ENCODE results near the gene MRPL43. TPM values are rescaled to one million over a fixed set of nuclear protein-coding genes. Genes with fewer than 3 reads are reported as not detected.

MRPL43 gene
- polyA plus RNA-seq, 2 of the 4 experiments (the other 2 are of a cell fraction) = 76.3 to 83.4 TPM

DNA sequence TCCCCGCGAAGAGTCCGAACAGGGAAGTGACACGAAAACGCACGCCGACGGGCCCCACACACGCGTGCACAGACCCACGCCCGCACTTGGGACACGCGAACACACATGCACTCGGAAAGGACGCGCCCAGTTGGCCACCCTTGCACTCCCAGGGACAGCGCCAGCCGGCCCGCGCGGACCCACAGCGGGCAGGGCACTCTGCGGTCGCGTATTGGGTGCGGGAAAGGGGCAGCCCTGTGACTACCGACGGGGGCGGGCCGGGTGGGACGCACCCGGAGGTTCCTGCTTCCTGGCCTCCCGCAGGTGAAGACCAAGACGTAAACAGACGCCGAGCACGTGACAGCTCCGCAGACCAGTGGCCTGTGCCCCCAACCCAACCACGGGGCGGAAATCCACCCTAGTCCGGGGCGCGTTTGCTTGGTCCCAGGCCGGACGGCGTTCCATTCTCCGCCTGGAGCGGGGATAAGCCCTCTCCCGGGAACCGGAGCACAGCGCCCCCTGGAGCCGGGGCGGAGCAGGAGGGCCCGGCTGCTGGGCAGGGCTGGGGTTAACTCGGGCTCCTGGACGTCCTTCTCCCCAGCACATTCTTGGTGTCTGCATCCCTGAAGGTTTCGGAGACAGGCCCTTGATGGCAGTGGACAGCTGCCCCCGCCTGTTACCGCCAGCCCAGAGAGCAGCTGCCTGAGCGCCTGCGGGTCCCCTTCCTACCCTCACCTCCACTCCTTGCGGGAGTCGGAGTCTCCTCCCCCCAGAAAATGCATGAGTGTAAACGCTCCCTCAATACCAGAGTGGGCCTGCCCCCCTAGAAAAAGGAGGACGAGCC, 10.3 kb upstream of the MRPL43 start (continued):
- TF ChIP-seq, protein P1, sequence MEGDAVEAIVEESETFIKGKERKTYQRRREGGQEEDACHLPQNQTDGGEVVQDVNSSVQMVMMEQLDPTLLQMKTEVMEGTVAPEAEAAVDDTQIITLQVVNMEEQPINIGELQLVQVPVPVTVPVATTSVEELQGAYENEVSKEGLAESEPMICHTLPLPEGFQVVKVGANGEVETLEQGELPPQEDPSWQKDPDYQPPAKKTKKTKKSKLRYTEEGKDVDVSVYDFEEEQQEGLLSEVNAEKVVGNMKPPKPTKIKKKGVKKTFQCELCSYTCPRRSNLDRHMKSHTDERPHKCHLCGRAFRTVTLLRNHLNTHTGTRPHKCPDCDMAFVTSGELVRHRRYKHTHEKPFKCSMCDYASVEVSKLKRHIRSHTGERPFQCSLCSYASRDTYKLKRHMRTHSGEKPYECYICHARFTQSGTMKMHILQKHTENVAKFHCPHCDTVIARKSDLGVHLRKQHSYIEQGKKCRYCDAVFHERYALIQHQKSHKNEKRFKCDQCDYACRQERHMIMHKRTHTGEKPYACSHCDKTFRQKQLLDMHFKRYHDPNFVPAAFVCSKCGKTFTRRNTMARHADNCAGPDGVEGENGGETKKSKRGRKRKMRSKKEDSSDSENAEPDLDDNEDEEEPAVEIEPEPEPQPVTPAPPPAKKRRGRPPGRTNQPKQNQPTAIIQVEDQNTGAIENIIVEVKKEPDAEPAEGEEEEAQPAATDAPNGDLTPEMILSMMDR (IDR thresholded peaks at IDR 0.05) = peak; percentile 94

DNA sequence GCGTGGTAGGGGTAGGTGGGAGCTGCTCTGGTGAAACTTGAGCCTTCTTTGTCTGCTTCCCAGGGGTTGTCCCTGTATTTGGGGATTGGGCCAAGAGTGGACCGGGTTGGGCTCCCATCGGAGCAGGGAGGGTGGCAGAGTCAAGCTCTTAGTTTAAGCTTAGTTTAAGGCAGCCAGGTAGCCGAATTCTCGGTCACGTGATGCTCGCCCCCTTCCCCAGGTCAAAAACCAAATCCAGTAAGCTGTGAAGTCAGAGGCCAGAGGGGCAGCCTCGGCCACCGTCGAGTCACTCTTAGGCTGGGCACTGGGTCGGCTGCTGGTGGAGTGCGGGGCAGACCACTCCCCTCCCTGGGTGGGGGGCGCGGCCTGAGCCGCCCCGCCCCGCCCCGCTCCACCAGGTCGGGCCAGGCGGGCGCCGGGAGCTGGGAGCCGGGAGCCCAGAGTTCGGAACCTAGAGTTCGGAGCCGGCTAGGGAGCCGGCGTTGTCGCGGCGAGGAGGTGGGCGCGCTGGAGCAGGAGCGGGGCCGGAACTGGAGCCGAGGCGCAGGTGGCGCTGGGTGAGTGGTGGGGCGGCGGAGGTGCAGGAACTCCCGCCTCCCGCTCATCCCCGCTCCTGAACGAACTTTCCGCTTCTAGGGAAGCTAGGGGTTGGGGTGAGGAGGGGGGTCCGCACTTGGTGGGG, 9.5 kb upstream of the MRPL43 start:
- Histone ChIP-seq H3K4me2 (peak overlapping the region; percentile 89), H3K9me3 (no peaks in the 10 kb centered on the region), H3K4me3 (peak overlapping the region; percentile 92), H3K4me1 (peaks cover 27% of the 10 kb centered on the region), H3K27ac (peak overlapping the region; percentile 98)
- DNase-seq (ENCODE audit: low read depth in 1 of 2, low spot score in 1 of 2) (peak; percentile 40 to 57), ATAC-seq (peak; percentile 14 to 58), FAIRE-seq (no peak)
- WGBS (ENCODE audit: missing lambda C conversion rate) = 15% methylated on average over 25 of the region's 46 CpGs
- TF ChIP-seq, protein P2, sequence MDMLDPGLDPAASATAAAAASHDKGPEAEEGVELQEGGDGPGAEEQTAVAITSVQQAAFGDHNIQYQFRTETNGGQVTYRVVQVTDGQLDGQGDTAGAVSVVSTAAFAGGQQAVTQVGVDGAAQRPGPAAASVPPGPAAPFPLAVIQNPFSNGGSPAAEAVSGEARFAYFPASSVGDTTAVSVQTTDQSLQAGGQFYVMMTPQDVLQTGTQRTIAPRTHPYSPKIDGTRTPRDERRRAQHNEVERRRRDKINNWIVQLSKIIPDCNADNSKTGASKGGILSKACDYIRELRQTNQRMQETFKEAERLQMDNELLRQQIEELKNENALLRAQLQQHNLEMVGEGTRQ (IDR thresholded peaks at IDR 0.05) = peak; percentile 75; the same call in 1 of the 2 replicates
- TF ChIP-seq POLR2AphosphoS2 (conservative IDR thresholded peaks at IDR 0.05; ENCODE audit: low read length) = no peak
- ChIA-PET POLR2A (interaction anchor here (1.7 to 2.3 kb wide), 3 partner anchors 10 to 20 kb away, joined by 5 to 6 read pairs (median 5); partner anchors contain the start of genes MRPL43 and TWNK), CTCF (interaction anchor here (0.5 to 25.8 kb wide), 23 partner anchors 9 to 840 kb away, joined by 3 to 608 read pairs (median 6); partner anchors contain the start of genes KAZALD1, MRPL43, PDZD7 and SEMA4G)

DNA sequence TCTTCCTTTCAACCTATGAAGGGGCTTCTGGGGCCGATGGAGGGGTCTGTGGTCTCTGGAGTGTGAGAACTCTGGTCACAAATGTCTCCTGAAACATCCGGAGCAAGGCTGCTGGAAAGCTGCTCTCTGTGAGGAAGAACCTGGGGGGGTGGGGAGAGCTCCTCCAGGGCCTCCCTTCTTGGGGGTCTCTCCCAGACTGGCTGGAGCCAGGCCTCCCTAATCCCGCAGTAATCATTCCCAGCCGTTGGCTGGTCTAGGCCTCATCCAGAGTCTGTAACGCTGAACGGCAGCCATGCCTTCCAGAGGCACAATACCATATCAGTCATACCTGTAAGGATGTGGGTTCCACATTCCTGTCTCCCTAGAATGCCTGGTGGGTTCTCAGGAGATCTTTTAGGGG, 7.9 kb upstream of the MRPL43 start:
- no peak for ATAC-seq

More for the DNA sequence above, 7.9 kb upstream of the MRPL43 start:
- no peaks in the 10 kb centered on the region for H3K9me3 ChIP-seq
- 96% methylated on average over 6 of the region's 6 CpGs for WGBS (ENCODE audit: missing lambda C conversion rate)
- POLR2A ChIA-PET = no interaction called here
- TF ChIP-seq MAFK (IDR thresholded peaks at IDR 0.05; ENCODE audit: partially characterized antibody) (no peak), POLR2A (IDR thresholded peaks at IDR 0.05; ENCODE audit: low read length) (no peak), ZNF302 (CRISPR knock-in tag; IDR thresholded peaks at IDR 0.05) (no peak), FOSL2 (IDR thresholded peaks at IDR 0.05) (no peak), FOSL2 (CRISPR knock-in tag; IDR thresholded peaks at IDR 0.05) (no peak), ZC3H11A (IDR thresholded peaks at IDR 0.05) (no peak), TFCP2L1 (CRISPR knock-in tag; IDR thresholded peaks at IDR 0.05) (no peak), KDM1A (IDR thresholded peaks at IDR 0.05; ENCODE audit: low read depth) (no peak), BHLHE40 (IDR thresholded peaks at IDR 0.05; ENCODE audit: low read depth, low read length) (no peak), JUN (IDR thresholded peaks at IDR 0.05) (no peak), SREBF2 (IDR thresholded peaks at IDR 0.05) (no peak), CHD2 (IDR thresholded peaks at IDR 0.05; ENCODE audit: low read length, partially characterized antibody) (no peak), CBX2 (IDR thresholded peaks at IDR 0.05; ENCODE audit: borderline replicate concordance, low read depth) (no peak), SMC3 (IDR thresholded peaks at IDR 0.05) (no peak), EP300 (IDR thresholded peaks at IDR 0.05) (no peak), HOXA7 (CRISPR knock-in tag; IDR thresholded peaks at IDR 0.05) (no peak), NPAS2 (CRISPR knock-in tag; IDR thresholded peaks at IDR 0.05; ENCODE audit: borderline replicate concordance) (no peak), RARB (CRISPR knock-in tag; IDR thresholded peaks at IDR 0.05) (no peak)
- TF ChIP-seq, protein P2 (IDR thresholded peaks at IDR 0.05) = no peak
- TF ChIP-seq, protein P3, sequence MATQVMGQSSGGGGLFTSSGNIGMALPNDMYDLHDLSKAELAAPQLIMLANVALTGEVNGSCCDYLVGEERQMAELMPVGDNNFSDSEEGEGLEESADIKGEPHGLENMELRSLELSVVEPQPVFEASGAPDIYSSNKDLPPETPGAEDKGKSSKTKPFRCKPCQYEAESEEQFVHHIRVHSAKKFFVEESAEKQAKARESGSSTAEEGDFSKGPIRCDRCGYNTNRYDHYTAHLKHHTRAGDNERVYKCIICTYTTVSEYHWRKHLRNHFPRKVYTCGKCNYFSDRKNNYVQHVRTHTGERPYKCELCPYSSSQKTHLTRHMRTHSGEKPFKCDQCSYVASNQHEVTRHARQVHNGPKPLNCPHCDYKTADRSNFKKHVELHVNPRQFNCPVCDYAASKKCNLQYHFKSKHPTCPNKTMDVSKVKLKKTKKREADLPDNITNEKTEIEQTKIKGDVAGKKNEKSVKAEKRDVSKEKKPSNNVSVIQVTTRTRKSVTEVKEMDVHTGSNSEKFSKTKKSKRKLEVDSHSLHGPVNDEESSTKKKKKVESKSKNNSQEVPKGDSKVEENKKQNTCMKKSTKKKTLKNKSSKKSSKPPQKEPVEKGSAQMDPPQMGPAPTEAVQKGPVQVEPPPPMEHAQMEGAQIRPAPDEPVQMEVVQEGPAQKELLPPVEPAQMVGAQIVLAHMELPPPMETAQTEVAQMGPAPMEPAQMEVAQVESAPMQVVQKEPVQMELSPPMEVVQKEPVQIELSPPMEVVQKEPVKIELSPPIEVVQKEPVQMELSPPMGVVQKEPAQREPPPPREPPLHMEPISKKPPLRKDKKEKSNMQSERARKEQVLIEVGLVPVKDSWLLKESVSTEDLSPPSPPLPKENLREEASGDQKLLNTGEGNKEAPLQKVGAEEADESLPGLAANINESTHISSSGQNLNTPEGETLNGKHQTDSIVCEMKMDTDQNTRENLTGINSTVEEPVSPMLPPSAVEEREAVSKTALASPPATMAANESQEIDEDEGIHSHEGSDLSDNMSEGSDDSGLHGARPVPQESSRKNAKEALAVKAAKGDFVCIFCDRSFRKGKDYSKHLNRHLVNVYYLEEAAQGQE (IDR thresholded peaks at IDR 0.05) = no peak
- DNase-seq (ENCODE audit: low read depth in 1 of 2, low spot score in 1 of 2) (no peak), FAIRE-seq (no peak)
- H3K27ac ChIP-seq = no peak overlapping the region
- CTCF ChIA-PET = interaction anchor here (0.6 to 25.8 kb wide), 5 partner anchors 10 to 45 kb away, joined by 3 to 608 read pairs (median 145); partner anchors contain the start of genes PDZD7 and SFXN3
- H3K4me2 ChIP-seq = no peak overlapping the region
- H3K4me3 ChIP-seq = no peak overlapping the region
- H3K4me1 ChIP-seq = peaks cover 13% of the 10 kb centered on the region

Measured in A549 (cell line).